SH-SY5Y (cell line): ENCODE data around the gene STRN.

ENCODE experiments used
- GATA2 ChIP-seq: IDR thresholded peaks from 2 replicates; pipeline ENCODE4 v1.6.1; 2011; ENCODE audit warnings: mild to moderate bottlenecking, low read depth, low read length
- GATA3 ChIP-seq: IDR thresholded peaks from 2 replicates; pipeline ENCODE4 v1.6.1; 2011; ENCODE audit warnings: low read depth, mild to moderate bottlenecking, low read length, moderate library complexity

DNA sequence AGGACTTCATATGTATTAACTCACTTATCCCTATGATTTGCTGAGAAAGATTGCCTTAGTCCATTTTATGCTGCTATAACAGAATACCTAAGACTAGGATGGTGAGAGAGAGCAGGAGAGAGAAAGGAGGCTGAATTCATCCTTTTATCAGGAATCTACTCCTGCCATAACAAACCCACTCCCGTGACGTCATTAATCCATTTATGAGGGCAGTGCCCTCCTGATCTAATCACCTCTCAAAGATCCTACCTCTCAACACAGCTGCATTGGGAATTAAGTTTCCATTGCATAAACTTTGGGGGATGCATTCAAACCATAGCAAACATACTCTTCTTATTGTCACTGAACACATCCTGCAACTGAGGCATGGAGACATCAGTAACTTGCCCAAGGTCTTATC is 147.8 kb downstream of the STRN start:
- TF ChIP-seq GATA2 (no peak), GATA3 (no peak)
